GM18505 (cell line): ENCODE measurements around the gene THRB.

Experiments
- ATAC-seq: cut with Tn5 transposase; IDR thresholded peaks from one replicate; pipeline ENCODE4 v1.9.1; 2021; ENCODE audit not compliant: unreplicated experiment
- POLR2A ChIP-seq: IDR thresholded peaks from 4 replicates; pipeline ENCODE4 v1.6.1; 2011; ENCODE audit warnings: borderline replicate concordance; ENCODE audit not compliant: insufficient read depth, insufficient read length; ENCODE audit errors: extremely low read depth

The THRB gene

DNA sequence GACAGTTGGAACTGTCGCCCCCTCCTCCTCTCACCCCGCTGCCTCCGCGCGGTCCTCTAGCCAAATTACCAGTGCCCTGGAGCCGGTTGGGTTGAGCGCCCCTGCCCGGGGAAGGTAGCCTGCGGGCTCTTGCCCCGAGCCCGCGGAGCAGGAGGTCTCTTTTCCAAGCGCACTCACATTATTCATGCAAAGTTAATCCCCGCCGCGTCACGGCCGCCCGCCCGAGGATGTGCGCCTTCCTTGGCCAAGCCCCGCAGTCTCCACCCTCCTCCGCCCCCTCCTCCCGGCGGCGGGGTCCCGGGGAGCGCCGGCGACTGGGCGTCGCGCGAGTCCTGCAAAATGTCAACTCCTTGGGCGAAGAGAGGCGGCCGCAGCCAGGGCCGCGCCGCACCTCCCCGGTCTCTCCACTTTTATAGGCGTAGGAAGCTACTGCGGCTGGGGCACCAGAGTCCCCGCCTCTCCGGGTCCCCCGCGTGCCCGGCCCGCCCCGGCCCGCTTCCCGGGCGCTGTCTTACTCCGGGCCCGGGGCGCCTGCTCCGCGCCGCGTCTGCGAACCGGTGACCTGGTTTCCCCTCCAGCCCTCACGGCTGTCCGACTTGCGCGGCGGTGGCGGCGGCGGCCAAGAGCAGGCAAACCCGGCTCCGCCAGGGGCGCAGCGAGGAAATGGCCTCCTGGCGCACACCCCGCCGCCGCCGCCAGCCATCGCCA is at the start of gene THRB:
THRB (minus strand) TSS at position 233 of the 708 bp plus-strand sequence.
- no peak for TF ChIP-seq POLR2A
- peak; percentile 44 for ATAC-seq

DNA sequence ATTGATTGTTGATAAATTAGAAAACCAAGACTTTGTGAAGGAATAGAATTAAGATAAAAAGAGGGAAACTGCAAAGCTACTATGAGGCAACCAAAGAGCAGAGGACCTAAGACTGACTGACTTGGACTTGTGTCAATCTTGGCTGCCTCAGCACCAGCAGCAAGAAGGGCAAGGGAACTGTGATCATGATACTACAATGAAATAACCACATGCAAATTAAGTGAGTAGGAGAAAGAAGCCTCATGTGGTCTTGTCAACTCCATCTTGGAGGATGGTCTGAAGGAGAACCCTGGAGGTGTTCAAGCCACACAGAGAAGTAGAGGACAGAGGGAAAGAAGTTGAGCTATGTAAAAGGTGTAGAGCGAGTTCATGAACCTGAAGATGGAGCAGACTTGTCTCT is 47.3 kb upstream of the THRB start:
- no peak for ATAC-seq
- TF ChIP-seq POLR2A = no peak

DNA sequence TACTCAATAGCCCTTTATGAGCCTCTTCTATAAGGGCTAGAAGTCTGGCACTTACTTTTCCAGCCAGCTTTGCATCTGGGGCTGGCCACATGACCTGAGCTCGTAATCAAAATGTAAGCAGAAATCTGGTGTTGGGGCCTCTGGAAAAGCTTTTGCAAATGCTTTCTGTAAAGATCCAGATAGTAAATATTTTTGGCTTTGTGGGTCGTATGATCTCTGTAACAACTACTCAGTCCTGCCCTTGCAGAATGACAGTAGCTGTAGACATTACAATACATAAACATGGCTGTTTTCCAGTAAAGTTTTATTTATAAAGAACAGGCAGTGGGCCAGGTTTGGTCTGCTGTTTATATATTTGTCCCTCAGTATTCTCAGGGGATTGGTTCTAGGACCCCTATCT is 46.2 kb upstream of the THRB start:
- no peak for TF ChIP-seq POLR2A
- ATAC-seq = no peak

DNA sequence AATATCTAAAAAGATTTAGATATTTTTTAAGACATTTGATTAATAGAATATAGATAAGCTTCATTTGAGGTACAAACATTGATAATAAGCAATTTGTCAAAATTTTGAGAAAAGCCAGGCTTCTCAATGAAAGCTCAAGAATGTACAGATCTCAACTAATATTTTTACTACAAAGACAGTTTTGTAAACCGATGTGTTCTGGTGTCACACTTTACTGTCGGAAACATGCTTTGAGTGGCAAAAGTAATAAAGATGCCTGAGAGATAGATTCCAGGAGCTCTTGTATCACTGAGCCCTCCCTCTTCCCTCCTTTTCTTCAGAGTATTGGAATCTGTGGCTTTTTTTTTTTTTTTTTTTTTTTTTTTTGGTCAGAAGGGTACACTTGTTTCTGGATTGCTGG is 45.0 kb upstream of the THRB start:
- no peak for TF ChIP-seq POLR2A
- ATAC-seq = no peak

DNA sequence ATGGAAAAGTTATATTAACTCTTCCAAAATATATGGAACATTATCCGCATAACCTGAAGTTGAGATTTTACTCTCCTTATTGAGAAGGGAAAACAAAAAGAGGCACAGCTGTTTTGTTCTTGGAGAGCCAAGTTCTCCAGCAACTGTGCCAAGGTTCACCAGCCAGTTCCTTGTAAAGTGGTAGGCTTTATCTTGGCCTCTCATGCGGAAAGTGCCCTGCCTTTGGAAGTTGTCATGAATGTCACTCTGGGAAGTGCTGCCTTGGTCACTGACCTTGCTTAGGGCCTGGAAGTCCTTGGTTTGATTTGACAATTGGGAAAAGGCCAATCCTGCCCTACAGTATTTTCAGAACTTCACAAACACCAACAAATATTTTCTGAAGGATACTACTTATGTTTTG is 44.2 kb upstream of the THRB start:
- no peak for ATAC-seq
- no peak for TF ChIP-seq POLR2A

DNA sequence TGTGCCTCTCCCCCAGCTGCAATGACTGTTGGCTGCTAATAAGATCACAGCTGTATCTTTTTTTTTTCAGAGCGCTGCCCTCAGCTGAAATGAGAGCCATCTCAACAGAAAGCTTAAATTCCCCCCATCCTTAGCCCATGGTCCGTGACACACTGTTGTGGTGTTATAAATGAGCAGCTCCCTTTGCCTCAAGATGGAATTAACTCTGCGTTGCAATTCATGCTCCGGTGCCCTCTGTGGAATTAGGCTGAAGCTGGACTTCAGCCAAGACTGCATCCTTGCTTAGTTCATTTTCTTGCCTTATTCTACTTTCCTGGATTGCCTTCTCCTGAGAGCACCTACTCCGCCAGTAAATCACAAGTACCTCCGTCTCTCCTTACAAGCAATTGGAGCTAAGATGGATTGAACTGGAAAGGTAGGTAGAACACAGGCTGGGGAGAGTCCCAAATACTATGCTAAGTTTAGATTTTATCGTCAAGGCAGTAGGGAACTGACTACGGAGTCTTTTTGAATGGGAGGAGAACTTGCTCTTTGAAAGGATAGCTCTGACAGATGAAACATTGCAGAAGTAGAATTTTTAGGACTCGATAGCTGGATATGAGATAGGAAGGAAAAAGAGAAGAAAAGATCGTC is 39.0 kb upstream of the THRB start:
- no peak for TF ChIP-seq POLR2A
- ATAC-seq = no peak

DNA sequence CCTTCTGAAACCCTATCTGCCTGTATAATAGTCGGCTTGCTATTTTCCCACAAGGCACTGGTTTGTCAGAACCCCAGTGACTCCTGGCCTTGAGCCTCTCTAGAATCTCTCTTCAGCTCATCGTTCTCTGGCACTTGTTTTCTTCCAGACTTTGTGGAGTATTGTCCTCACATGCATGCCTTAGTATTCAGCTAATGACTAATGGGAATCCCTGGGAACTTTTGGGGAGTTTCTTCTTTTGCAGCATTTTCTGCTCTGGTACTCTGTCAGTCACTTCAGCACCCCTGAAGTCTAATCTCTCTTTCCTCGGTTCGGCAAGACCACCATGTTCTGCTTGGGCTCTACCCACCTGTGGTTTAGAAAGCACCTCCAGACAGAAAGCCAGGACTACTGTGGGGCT is 35.8 kb upstream of the THRB start:
- no peak for ATAC-seq
- TF ChIP-seq POLR2A = no peak

DNA sequence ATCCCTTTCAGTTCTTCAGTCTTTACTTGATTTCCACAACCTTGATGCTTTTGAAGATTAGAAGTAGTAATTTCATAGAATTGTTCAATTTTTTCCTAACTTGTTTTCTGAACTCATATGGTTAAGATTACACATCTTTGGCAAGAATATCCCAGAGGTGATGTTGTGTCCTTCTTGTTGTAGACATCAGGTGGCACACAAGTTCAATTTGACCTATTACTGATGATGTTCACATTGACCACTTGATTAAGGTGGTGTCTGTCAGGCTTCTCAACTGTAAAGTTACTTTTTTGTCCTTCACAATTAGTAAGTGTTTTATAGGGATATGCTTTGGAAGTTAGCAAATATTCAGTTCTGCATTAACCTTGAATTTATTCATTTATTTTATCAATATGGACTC is 34.6 kb upstream of the THRB start:
- no peak for TF ChIP-seq POLR2A
- no peak for ATAC-seq

DNA sequence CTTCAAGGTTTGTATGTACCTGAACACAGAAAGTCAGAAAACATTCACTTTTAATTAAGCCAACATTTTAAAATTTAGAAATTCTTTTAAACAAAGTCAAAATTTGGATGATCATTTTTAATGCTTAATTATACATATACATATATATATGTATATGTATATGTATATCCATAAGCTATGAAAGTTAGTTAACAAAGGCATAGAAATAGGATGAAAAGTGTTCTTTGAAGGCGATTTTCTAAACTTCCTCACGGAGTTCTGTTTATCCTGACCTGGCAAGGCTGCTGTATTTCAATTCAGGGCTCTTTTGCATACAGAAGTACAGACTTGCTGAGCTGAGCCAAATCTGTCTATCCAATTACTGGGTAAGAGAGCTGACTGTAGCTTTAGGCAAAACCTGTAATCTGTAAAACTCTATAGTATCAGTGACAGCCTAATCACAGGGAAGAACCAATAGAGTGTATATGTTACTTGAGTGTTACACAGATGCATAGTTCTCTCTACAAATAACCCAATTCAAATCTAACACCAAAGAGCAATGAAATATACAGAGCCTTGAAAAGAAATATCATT is 32.1 kb upstream of the THRB start:
- TF ChIP-seq POLR2A = no peak
- ATAC-seq = no peak

DNA sequence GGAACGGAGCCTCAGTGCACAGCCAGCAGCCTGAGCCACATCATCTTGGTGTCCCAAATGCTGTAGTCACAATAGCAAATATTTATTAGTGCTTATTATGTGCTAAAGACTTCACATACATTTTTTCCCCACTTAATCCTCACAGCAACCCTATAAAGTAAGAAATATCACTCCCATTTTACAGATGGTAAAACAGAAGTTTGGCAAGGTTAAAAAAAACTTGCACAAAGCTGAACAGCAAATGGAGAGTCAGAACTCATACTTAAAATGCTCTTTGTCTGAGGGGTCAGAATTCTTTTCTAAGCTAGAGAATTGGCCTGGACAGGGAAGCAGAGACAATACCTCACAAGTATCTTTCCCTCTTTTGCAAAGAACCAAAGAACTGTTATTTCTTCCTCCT is 30.9 kb upstream of the THRB start:
- TF ChIP-seq POLR2A = no peak

DNA sequence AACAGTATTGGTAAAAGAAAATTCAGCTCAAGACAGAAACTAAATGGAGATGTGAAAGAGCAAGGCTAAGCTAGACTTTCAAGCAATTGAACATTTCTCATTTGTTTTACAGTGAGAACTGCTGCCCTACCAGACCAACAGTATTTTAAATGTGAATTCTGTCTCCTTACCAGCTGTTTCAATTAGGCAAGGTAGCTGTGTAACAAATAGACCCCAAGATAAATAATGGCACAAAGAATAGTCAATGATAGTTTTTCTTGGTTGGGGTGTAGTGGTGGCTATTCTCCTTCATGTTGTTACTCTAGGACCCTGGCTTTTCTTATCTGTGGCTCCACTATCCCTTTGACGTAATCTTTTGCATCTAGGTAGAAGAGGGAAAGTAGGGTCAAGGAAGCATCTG is 30.4 kb upstream of the THRB start:
- no peak for ATAC-seq
- no peak for TF ChIP-seq POLR2A

More for the DNA sequence above, 30.9 kb upstream of the THRB start:
- ATAC-seq = no peak

DNA sequence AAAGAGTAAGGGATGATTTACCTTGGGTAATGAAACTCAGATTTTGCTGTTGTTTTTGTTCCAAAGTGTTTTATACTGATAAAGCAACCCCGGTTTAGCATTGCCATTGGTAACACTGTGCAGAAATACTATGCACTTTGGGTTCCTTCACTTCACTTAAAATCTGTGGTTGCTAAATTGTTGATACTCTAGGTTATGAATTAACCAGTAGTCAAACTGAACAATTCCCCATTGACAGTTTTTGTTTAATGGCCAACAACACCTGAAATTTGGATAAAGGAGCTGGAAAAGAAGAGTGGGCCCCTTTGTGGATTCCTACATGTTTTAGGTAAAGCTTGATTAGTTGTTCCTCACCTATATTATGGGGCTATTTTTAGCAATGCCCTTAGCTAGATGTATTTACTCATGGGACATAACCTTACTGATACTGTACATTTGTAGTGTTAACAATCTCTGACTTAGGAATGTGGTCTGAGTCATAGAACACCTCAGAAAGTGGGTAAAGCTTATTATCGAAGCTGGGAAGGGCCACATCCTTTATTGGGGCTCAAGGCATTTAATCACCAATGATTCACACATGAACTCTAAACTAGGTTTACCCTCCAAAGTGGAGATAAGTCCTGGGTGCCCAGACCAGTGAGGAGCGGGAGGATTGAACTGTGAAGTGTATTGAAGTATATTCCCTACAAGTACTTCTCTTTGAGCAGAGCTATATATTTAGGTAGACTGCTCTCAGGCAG is 29.5 kb upstream of the THRB start:
- ATAC-seq = no peak
- no peak for TF ChIP-seq POLR2A

DNA sequence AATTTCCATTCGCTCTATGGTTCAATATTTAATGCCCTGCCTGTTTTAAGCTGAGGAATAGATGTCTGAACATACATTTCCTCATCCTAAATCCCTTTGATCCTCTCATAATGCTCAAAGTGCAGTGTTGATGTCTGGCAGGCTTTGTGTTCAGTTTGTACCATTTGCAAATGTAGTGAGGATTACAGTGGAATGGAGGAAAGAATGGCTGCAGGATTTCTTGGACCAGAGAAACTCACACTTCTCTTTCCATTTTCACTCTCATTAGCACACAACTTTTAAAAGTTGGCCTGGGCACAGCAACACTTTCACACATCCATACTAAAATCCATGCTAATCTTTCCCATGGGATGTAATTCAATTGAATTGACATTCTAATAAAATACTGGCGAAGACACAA is 28.6 kb upstream of the THRB start:
- TF ChIP-seq POLR2A = no peak
- ATAC-seq = no peak
